Stimulated activated CD8-positive, alpha-beta memory T cell treated with anti-CD3 and anti-CD28 coated beads, Interleukin-7, amount 100 ng/mL, for 24 hours (primary cell): Measurements from ENCODE around the gene LIN52.
"Not testable (repeated sequence)": the region's sequence is repeated elsewhere in the genome, so short reads cannot be mapped to it uniquely, and the experiment has no call there.

Experiments
- DNase-seq: peaks from one replicate; pipeline ENCODE4 v3.0.0-alpha.2; 2020; ENCODE audit warnings: low read depth

Gene LIN52

GRCh38 chr14:74109369-74109768, 24.6 kb downstream of the LIN52 start:
- no peak for DNase-seq

GRCh38 chr14:74111395-74112216, 26.9 kb downstream of the LIN52 start:
- DNase-seq = not testable (repeated sequence)

- DNase-seq = not testable (repeated sequence)
Observed at GRCh38 chr14:74125487-74125886, 40.7 kb downstream of the LIN52 start.

GRCh38 chr14:74126315-74127013, 41.7 kb downstream of the LIN52 start:
- DNase-seq = no peak

- no peak for DNase-seq
Observed at GRCh38 chr14:74127634-74128033, 42.9 kb downstream of the LIN52 start.

- DNase-seq = no peak
Observed at GRCh38 chr14:74133833-74134481, 49.2 kb downstream of the LIN52 start.

- DNase-seq = no peak
Observed at GRCh38 chr14:74134484-74134883, 49.7 kb downstream of the LIN52 start.

- no peak for DNase-seq
Observed at GRCh38 chr14:74135426-74135825, 50.7 kb downstream of the LIN52 start.

GRCh38 chr14:74140374-74140850, 55.7 kb downstream of the LIN52 start:
- no peak for DNase-seq

- DNase-seq = no peak
Observed at GRCh38 chr14:74141703-74142102, 56.9 kb downstream of the LIN52 start.

- DNase-seq = no peak
Observed at GRCh38 chr14:74142523-74142922, 57.8 kb downstream of the LIN52 start.

- DNase-seq = no peak
Observed at GRCh38 chr14:74144789-74145188, 60.0 kb downstream of the LIN52 start.

GRCh38 chr14:74147571-74147970, 62.8 kb downstream of the LIN52 start:
- no peak for DNase-seq

GRCh38 chr14:74148705-74149104, 63.9 kb downstream of the LIN52 start:
- DNase-seq = no peak

- DNase-seq = no peak
Observed at GRCh38 chr14:74155287-74155686, 70.5 kb downstream of the LIN52 start.

- no peak for DNase-seq
Observed at GRCh38 chr14:74155749-74156148, 71.0 kb downstream of the LIN52 start.

GRCh38 chr14:74160763-74161162, 76.0 kb downstream of the LIN52 start:
- no peak for DNase-seq

GRCh38 chr14:74161526-74162158, 76.9 kb downstream of the LIN52 start:
- DNase-seq = no peak

GRCh38 chr14:74169906-74170305, 85.2 kb downstream of the LIN52 start:
- no peak for DNase-seq

GRCh38 chr14:74176400-74176793, 91.6 kb downstream of the LIN52 start:
- no peak for DNase-seq

- no peak for DNase-seq
Observed at GRCh38 chr14:74179856-74180255, 95.1 kb downstream of the LIN52 start.

GRCh38 chr14:74190927-74191575, 106.3 kb downstream of the LIN52 start:
- DNase-seq = no peak
